NCI-H2196 (cell line): ENCODE measurements around the gene RAE1.

Experiments used
- DNase-seq: peaks from one replicate; lab custom pipeline; 2025; ENCODE audit not compliant: unreplicated experiment; lab: John Stamatoyannopoulos, UW

Gene RAE1

DNA sequence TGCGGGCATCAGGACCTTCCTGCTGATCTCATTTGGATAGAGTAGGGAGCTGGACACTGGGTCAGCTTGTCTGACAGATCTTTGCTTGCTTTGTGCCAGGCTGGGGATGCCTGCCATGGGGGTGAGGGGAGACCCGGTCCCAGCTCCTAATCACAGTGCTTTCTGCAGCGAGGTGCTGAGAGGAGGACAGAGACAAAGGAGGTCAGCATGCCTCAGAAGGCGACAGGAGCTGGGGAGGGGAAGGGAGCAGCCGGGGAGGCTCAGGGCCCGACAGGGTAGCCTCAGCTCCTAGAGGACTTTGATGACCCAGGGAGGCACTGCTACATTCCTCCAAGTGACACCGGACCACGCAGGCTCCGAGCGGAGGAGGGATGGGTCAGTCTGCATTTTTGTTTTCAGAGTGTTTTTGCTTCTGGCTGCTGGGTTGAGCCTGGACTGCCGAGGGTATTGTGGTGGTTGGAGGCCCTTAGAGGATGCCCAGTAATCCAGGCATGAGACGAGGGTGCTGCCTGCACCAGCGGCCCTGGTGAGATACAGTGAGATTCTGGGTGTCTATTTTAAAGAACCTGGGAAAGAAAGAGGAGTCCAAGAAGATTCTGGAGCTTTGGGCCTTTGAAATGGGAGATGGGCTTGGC lies 48.0 kb downstream of the RAE1 start:
- DNase-seq, result no peak

DNA sequence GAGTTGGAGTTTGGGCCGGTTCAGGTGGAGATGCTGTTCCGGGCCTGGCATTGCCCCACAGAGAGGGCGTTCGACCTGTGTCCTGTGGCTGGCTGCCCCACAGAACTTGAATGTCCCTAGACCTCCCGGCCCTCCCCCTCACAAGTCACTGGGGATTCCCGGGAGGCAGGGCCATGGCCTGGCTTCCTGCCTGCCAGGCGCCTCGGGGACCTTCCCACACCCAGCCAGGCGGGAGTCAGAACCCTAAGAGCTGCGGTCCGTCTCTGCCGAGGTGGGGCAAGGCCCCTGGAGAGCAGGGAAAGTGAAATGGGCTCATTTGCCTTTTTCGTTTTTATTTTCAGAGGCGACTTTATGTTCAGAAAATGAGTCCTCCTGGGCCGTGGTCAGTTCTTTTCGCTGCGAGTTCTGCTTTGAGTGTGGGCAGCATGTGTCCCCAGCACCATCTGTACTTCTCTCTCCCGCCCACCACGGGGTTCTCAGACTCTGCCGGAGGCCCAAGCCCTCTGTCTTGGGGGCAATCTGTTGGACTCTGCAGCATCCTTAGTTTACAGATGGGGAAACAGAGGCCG lies 48.6 kb downstream of the RAE1 start:
- DNase-seq, result no peak

- DNase-seq, result no peak
Observed at GRCh38 chr20:57400231-57400701, 49.2 kb downstream of the RAE1 start.

DNA sequence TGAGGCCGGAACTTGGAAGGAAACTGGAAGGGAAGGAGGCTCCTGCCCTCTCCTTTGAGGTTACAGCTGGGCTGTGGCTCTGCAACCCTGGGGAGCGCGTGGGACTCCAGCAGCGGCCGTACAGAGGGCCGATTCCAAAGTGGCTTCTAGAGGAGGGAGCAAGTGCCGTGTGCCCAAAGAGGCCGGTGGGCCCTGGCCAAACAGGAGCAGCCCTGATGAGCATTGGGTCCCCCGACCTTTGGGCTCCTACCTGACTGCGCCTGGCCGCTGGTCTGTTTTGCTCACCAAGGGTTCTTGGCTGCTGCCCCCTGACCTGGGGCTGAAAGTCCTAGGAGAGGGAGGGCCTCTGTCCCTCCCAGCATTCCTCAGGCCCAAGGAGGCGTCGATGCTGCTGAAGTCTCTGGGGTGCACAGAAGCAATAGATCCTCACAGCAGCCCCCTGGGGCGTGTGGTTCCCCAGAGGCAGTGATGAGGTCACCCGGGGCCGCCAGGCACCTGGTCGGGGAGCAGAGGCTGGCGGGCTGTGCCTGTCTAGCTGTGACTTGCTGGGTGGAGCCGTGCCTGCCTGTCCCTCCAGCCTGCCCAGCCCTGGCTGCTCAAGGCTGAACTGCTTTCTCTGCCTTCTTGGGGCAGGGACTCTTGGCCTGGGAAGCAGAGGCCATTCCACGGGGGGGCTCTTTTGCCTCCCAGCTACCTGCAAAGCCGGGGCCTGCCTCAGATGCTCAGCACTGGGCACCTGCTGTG lies 49.9 kb downstream of the RAE1 start:
- DNase-seq, result no peak

- no peak for DNase-seq
Observed at GRCh38 chr20:57401565-57401918, 50.5 kb downstream of the RAE1 start.

GRCh38 chr20:57402206-57403125 lies 51.4 kb downstream of the RAE1 start:
- no peak for DNase-seq

GRCh38 chr20:57403216-57403615 lies 52.2 kb downstream of the RAE1 start:
- no peak for DNase-seq

GRCh38 chr20:57404006-57404405 lies 53.0 kb downstream of the RAE1 start:
- no peak for DNase-seq

DNA sequence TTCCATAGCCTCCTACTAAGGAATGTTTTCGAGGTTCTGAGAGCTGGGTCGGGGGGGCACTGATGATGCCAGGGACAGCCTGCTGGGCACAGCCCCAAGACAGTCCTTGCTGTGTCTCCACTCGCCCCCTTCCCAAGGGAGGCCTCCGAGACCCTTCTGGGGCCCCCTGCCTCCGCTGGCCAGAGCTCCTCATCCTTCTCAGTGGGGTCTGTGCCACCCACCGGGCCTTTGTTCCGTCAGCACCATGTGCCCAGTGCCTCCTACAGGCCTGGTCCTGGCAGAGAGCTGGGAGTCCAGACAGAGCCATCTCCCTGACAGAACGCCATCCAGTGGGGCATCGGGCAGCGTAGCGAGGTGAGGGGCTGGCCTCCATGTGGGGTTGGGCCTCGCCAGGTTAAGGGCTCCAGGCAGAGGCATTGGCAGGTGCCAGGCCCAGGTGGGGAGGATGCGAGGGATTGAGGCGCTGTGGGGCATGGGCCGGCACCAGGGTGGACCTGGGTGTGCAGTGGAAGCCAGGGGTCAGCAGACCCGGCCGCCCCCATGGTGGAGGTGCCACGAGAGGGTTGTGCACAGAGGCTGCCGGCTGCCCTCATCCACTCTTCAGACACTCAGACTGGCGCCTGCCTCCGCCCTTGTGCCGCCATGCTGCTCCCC lies 53.5 kb downstream of the RAE1 start:
- DNase-seq, result no peak

DNA sequence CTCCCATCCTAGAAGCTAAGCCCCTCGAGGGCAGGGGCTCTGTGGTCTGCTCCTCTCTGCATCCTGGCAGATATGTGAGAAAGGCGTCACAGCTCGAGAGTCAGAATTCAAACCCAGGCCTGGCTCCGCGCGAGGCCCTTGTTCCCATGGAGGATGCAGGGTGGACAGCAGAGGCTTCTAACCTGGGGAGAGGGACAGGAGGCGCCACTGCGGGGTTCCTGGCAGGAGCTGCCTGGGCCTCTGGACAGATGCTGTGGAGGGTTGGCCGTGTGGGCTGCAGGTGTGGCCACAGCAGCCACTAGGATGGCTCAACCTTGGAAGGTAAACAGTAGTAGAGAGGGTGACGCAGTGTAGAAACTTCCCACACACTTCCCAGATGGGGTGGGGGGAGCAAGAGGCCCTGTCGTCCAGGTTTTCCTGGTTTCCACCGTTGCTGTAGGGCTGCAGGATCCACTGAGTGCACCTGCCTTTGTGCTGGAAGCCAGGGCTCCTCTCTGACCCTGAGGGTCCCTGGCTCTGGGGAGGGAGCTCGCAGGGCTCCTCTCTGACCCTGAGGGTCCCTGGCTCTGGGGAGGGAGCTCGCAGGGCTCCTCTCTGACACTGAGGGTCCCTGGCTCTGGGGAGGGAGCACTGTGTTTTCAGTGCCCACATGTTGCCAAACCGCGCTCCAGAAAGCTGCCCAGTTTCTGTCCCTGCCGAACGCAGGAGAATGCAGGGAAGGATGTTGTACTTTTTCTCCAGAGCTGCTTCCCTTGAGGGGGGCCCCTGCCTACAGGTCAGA lies 54.4 kb downstream of the RAE1 start:
- no peak for DNase-seq

DNA sequence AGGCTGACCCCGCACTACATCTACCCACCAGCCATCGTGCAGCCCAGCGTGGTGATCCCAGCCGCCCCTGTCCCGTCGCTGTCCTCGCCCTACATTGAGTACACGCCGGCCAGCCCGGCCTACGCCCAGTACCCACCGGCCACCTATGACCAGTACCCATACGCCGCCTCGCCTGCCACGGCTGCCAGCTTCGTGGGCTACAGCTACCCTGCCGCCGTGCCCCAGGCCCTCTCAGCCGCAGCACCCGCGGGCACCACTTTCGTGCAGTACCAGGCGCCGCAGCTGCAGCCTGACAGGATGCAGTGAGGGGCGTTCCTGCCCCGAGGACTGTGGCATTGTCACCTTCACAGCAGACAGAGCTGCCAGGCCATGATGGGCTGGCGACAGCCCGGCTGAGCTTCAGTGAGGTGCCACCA lies 56.5 kb downstream of the RAE1 start:
- no peak for DNase-seq

DNA sequence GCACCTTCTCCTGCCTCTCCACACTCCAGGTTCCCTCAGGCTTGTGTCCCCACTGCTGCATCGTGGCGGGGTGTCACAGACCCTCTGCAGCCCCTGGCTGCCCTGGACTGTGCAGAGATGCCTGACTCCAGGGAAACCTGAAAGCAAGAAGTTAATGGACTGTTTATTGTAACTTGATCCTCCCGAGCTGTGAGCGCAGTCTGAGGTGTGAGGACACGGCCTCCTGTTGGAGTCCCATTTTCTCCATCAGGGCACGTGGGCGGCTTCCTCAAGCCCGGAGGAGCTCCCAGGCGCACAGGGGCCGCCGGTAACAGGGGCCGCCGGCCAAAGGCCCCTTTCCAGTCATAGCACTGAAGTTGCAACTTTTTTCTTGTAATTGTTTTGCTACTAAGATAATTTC lies 57.1 kb downstream of the RAE1 start:
- DNase-seq, result no peak

- no peak for DNase-seq
Observed at GRCh38 chr20:57408536-57409233, 57.6 kb downstream of the RAE1 start.

DNA sequence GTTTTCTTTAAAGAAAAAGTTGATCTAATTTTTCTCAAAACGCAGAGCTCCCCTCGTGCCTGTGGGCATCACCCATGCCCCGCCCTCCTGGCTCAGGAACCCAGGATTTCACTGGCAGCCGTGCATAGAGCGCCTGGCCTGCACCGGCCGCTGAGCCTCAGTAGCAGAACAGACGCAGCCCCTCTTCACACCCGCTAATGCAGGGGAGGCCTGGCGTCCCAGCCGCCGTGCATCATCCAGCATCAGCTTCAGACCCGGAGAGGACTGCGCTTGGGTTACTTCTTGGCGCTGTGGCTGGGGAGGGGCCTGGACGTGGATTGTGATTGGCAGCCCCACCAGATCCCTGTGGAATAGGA lies 58.2 kb downstream of the RAE1 start:
- no peak for DNase-seq

GRCh38 chr20:57409672-57410397 lies 58.8 kb downstream of the RAE1 start:
- no peak for DNase-seq

DNA sequence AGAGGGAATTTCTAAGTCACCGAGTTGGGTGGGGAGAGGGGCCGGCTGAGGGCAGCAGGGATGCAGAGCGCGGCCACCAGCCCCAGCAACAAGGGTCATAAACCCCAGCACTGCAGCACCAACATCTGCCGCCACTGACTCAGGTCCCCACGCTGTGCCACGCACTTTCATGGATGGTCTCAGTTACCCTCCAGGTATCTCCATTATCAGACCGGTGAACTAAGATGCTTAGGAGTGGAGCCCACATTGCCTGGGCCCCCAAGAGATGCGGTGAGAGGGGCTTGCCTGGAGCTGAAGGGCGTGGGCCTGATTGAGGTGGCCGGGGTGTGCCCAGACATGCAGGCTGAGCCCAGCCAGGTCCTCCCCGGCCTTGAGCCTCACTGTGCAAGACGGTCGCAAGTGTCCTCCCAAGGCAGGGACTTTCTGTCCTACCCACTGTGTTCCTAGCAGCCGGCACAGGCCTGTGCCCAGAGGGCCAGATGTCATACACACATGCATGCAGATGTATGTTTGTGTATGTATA lies 59.4 kb downstream of the RAE1 start:
- no peak for DNase-seq

GRCh38 chr20:57410924-57411323 lies 59.9 kb downstream of the RAE1 start:
- DNase-seq, result no peak

DNA sequence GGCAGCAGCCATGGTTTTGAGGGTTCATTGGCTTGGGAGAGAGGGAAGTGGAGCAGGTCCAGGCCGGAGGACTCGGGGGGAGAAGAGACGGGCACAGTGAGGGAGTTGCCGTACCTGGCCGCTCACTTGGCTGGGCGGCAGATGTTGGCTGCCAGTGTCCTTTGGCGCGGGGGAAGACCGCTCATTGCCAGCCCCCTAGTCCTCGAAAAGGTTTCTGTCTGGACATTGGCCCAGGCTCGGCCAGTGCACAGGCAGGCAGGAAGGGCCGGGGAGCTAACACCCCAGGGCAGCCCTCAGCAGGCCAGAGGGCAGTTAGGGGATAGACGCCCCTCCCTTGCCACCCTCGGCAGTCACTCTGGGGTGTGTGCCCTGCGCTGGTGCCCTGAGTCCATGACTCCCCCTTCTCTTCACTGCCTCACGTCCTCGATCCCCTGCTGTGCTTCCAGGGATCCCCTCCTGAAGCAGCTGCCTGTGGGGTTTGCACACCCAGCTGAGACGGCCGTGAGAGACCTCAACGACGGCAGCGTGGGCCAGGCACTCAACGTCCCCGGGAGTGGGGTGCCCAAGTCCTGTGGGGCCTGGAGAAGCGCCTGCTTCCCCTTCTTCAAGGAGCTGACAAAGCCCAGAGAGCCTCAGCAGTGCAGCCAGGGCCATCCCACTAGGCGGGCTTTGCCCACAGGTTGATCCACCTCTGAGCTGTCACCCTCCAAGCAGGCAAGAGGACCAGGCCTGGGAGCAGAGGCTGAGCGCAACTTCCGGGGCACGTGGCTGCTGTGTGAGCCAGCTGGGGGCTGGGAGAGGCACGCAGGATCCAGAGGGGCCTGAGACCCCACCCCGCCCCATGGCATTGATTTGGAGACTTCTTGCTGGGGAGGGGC lies 60.6 kb downstream of the RAE1 start:
- no peak for DNase-seq
